K562 (cell line): ENCODE measurements around the gene TRMU.

Experiments
- CREM ChIP-seq: IDR thresholded peaks from 2 replicates; pipeline ENCODE4 v1.6.1; 2014; ENCODE audit warnings: antibody characterized with exemption, low read depth
- ETV6 ChIP-seq, 3 experiments: fragments of 150-350 bp in 1 of 3; sonication (generic) in 1 of 3; formaldehyde crosslinking in 1 of 3; IDR thresholded peaks; 2 replicates each; pipeline versions ENCODE4 v1.6.1 to v1.8.0; 2014 to 2022; ENCODE audit warnings: borderline replicate concordance in 2 of 3, low read depth in 2 of 3, antibody characterized with exemption in 1 of 3, low read length in 1 of 3, mild to moderate bottlenecking in 1 of 3, missing genetic modification reagents in 1 of 3
- RBM17 ChIP-seq: fragments of 200-400 bp; formaldehyde crosslinking; IDR thresholded peaks from 2 replicates; pipeline ENCODE4 v1.6.1; 2017; ENCODE audit warnings: low read depth, mild to moderate bottlenecking, low read length, borderline replicate concordance
- REST ChIP-seq, 2 experiments: fragments of 450-650 bp; formaldehyde crosslinking in 1 of 2; IDR thresholded peaks; 2 replicates each; pipeline versions ENCODE4 v1.4.0 to v1.6.1; 2014 to 2020; ENCODE audit warnings: mild to moderate bottlenecking in 2 of 2, borderline replicate concordance in 1 of 2, low read depth in 1 of 2
- SAFB2 ChIP-seq: fragments of 200-400 bp; formaldehyde crosslinking; IDR thresholded peaks from 2 replicates; pipeline ENCODE4 v1.6.1; 2018; ENCODE audit warnings: borderline replicate concordance, low read length, low read depth, moderate library complexity; ENCODE audit not compliant: severe bottlenecking
- TAF7 ChIP-seq: fragments of 450-650 bp; IDR thresholded peaks from 2 replicates; pipeline ENCODE4 v1.6.1; 2016; ENCODE audit warnings: missing genetic modification characterization, missing compliant biosample characterization
- ZNF24 ChIP-seq: fragments of 450-650 bp; IDR thresholded peaks from 2 replicates; pipeline ENCODE4 v1.6.1; 2016
- ZNF316 ChIP-seq: fragments of 450-650 bp; IDR thresholded peaks from 2 replicates; pipeline ENCODE4 v1.6.1; 2016
- ZNF384 ChIP-seq: IDR thresholded peaks from 2 replicates; pipeline ENCODE4 v1.6.1; 2012; ENCODE audit warnings: low read depth, low read length, improper control_type of control experiment
- ZNF449 ChIP-seq: fragments of 250-450 bp; sonication (Bioruptor Pico); IDR thresholded peaks from 2 replicates; pipeline ENCODE4 v1.8.0; 2022; ENCODE audit warnings: moderate library complexity, mild to moderate bottlenecking, inconsistent platforms
- TF ChIP-seq, protein P1 (sequence below), 3 experiments: IDR thresholded peaks in 2 of 3; conservative IDR thresholded peaks in 1 of 3; 2 replicates each; pipeline ENCODE4 v1.5.1; 2011 to 2012; ENCODE audit warnings: low read length in 3 of 3, mild to moderate bottlenecking in 3 of 3, control low read depth in 2 of 3, improper control_type of control experiment in 1 of 3, inconsistent platforms in 1 of 3, low read depth in 1 of 3, mixed read lengths in 1 of 3, moderate library complexity in 1 of 3; ENCODE audit not compliant: insufficient read depth in 2 of 3

GRCh38 chr22:46328797-46329196, 6.7 kb upstream of the TRMU start:
- no peak for TF ChIP-seq ZNF316
- TF ChIP-seq REST (IDR thresholded peaks at IDR 0.05; ENCODE audit: borderline replicate concordance) = no peak
- no peak for TF ChIP-seq REST (CRISPR knock-in tag; IDR thresholded peaks at IDR 0.05; ENCODE audit: low read depth)
- no peak for TF ChIP-seq ETV6 (IDR thresholded peaks at IDR 0.05; ENCODE audit: borderline replicate concordance in 1 of 2, low read depth in 2 of 2, low read length in 1 of 2)
- TF ChIP-seq ETV6 (CRISPR knock-in tag; IDR thresholded peaks at IDR 0.05; ENCODE audit: borderline replicate concordance) = no peak
- no peak for TF ChIP-seq ZNF384
- no peak for TF ChIP-seq CREM
- TF ChIP-seq RBM17 = no peak
- TF ChIP-seq, protein P1, sequence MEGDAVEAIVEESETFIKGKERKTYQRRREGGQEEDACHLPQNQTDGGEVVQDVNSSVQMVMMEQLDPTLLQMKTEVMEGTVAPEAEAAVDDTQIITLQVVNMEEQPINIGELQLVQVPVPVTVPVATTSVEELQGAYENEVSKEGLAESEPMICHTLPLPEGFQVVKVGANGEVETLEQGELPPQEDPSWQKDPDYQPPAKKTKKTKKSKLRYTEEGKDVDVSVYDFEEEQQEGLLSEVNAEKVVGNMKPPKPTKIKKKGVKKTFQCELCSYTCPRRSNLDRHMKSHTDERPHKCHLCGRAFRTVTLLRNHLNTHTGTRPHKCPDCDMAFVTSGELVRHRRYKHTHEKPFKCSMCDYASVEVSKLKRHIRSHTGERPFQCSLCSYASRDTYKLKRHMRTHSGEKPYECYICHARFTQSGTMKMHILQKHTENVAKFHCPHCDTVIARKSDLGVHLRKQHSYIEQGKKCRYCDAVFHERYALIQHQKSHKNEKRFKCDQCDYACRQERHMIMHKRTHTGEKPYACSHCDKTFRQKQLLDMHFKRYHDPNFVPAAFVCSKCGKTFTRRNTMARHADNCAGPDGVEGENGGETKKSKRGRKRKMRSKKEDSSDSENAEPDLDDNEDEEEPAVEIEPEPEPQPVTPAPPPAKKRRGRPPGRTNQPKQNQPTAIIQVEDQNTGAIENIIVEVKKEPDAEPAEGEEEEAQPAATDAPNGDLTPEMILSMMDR (IDR thresholded peaks at IDR 0.05 in 2 of 3, conservative IDR thresholded peaks at IDR 0.05 in 1 of 3; ENCODE audit: insufficient read depth in 2 of 3, low read depth in 1 of 3, low read length in 3 of 3) = no peak
- TF ChIP-seq TAF7 (tag) = no peak
- no peak for TF ChIP-seq ZNF24
- no peak for TF ChIP-seq SAFB2
- TF ChIP-seq ZNF449 (CRISPR knock-in tag) = no peak
